HL-60 (cell line): ENCODE data around the gene PCIF1.
A peak's percentile ranks its signal among the peaks of the same experiment; 100 is the strongest.

Experiments
- DNase-seq, 2 experiments: peaks; one replicate each; pipeline ENCODE4 v3.0.0-alpha.2; 2010 to 2020; ENCODE audit warnings: low read depth in 1 of 2, low spot score in 1 of 2
- H3K27ac ChIP-seq: fragments of 250-450 bp; sonication (Bioruptor Pico); replicated peaks from 2 replicates; pipeline ENCODE4 v1.5.1; 2020; ENCODE audit warnings: mild to moderate bottlenecking, moderate library complexity
- H3K27me3 ChIP-seq: fragments of 250-450 bp; sonication (Bioruptor Pico); 2 replicates; pipeline ENCODE4 v1.5.1; 2021; ENCODE audit warnings: mild to moderate bottlenecking, moderate library complexity; ENCODE audit not compliant: insufficient read depth, poor library complexity, severe bottlenecking
- H3K4me3 ChIP-seq: replicated peaks from 2 replicates; pipeline ENCODE4 v1.5.1; 2011; ENCODE audit warnings: mild to moderate bottlenecking, control low read depth, low read length; ENCODE audit not compliant: insufficient read depth
- GABPA ChIP-seq: IDR thresholded peaks from 2 replicates; pipeline ENCODE4 v1.6.1; 2012; ENCODE audit warnings: low read depth
- POLR2AphosphoS5 ChIP-seq: IDR thresholded peaks from 2 replicates; pipeline ENCODE4 v1.6.1; 2012; ENCODE audit warnings: low read depth
- SPI1 ChIP-seq: IDR thresholded peaks from 2 replicates; pipeline ENCODE4 v1.6.1; 2012; ENCODE audit warnings: low read depth, mild to moderate bottlenecking, borderline replicate concordance
- TF ChIP-seq, protein P1 (sequence below): IDR thresholded peaks from 2 replicates; pipeline ENCODE4 v1.6.1; 2012; ENCODE audit warnings: low read depth; ENCODE audit not compliant: insufficient replicate concordance
- TF ChIP-seq, protein P2 (sequence below): IDR thresholded peaks from one replicate; pipeline ENCODE4 v1.5.1; 2011; ENCODE audit warnings: low read length, control low read depth, inconsistent platforms; ENCODE audit not compliant: insufficient read depth

PCIF1 gene

DNA sequence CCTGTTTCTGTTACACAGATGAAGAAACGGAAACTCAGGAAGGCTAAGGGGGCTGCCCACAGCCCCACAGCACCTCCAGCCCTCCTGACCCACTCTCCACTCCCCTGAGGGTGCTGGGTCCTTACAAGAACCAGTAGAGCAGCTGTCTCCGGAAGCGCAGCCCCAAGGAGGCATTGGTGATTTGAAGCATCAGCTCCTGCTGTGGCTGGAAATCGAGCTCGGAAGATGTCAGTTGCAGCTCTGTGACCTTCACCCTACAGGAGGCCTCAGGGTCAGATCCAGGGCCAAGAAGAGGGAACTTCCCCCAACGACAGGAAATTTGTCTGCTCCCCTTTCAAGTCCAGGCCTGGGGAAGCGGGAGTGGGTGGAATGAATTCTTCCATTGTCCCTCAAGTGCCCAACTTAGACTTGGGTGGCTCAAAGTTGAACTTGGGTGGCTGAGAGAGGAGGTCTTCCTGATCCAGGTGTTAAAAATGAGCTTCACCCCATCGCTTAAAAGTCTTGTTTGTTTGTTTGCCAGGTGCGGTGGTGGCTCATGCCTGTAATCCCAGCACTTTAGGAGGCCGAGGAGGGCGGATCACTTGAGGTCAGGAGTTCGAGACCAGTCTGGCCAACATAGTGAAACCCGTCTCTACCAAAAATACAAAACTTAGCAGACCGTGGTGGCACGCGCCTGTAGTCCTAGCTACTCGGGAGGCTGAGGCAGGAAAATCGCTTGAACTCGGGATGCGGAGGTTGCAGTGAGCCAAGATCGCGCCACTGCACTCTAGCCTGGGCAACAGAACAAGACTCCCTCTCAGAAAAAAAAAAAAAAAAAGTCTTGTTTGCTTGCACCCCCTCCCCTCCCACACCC lies 24.4 kb upstream of the PCIF1 start:
- Histone ChIP-seq H3K4me3 (no peak overlapping the region), H3K27me3 (no peaks in the 10 kb centered on the region), H3K27ac (peak overlapping the region; percentile 68)
- TF ChIP-seq, protein P1, sequence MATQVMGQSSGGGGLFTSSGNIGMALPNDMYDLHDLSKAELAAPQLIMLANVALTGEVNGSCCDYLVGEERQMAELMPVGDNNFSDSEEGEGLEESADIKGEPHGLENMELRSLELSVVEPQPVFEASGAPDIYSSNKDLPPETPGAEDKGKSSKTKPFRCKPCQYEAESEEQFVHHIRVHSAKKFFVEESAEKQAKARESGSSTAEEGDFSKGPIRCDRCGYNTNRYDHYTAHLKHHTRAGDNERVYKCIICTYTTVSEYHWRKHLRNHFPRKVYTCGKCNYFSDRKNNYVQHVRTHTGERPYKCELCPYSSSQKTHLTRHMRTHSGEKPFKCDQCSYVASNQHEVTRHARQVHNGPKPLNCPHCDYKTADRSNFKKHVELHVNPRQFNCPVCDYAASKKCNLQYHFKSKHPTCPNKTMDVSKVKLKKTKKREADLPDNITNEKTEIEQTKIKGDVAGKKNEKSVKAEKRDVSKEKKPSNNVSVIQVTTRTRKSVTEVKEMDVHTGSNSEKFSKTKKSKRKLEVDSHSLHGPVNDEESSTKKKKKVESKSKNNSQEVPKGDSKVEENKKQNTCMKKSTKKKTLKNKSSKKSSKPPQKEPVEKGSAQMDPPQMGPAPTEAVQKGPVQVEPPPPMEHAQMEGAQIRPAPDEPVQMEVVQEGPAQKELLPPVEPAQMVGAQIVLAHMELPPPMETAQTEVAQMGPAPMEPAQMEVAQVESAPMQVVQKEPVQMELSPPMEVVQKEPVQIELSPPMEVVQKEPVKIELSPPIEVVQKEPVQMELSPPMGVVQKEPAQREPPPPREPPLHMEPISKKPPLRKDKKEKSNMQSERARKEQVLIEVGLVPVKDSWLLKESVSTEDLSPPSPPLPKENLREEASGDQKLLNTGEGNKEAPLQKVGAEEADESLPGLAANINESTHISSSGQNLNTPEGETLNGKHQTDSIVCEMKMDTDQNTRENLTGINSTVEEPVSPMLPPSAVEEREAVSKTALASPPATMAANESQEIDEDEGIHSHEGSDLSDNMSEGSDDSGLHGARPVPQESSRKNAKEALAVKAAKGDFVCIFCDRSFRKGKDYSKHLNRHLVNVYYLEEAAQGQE: no peak
- TF ChIP-seq SPI1: no peak
- peak in 1 of 2 experiments; percentile 56 for DNase-seq

DNA sequence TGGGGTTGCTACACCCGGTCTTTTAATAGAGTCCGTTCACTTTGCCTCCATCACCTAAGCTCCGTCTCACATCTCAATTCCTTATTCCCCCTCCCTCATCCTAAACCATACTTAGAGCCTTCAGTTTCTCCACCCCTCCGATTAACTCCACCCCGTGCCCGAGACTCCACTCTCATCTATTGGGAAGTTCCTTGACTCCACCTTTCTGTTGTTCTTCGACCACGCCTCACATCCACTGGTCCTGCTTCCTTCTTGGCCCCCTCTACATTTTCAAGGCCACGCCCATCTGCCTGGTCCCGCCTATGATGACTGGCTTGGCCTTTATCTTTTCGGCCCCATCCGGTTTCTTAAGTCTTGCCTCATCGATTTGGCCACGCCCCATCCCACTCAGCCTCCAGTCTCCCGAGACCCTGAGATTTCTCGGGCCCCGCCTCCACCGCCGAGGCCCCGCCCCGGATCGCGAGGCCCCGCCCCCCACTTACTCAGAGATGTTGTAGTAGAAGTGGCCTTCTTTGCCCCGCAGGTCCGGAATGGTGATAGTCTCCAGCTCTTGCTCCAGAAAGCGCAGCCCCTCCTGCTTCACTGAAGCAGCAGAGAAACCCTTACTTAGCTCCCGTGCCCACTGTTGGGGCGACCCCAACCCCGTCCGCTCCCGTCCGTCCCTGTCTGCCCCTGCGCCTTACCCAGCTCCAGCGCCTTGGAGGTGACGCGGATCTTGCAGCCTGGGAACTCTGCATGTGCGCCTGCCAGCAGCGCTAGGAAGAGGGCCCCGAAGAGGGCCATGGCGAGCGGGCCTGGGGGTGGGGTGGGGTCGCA lies 23.6 kb upstream of the PCIF1 start:
- H3K27me3 ChIP-seq: no peaks in the 10 kb centered on the region
- H3K4me3 ChIP-seq: no peak overlapping the region
- TF ChIP-seq SPI1 (no peak), POLR2AphosphoS5 (no peak), GABPA (no peak)
- TF ChIP-seq, protein P2, sequence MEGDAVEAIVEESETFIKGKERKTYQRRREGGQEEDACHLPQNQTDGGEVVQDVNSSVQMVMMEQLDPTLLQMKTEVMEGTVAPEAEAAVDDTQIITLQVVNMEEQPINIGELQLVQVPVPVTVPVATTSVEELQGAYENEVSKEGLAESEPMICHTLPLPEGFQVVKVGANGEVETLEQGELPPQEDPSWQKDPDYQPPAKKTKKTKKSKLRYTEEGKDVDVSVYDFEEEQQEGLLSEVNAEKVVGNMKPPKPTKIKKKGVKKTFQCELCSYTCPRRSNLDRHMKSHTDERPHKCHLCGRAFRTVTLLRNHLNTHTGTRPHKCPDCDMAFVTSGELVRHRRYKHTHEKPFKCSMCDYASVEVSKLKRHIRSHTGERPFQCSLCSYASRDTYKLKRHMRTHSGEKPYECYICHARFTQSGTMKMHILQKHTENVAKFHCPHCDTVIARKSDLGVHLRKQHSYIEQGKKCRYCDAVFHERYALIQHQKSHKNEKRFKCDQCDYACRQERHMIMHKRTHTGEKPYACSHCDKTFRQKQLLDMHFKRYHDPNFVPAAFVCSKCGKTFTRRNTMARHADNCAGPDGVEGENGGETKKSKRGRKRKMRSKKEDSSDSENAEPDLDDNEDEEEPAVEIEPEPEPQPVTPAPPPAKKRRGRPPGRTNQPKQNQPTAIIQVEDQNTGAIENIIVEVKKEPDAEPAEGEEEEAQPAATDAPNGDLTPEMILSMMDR: no peak
- TF ChIP-seq, protein P1: no peak
- peak overlapping the region; percentile 69 for H3K27ac ChIP-seq
- peak; percentile 96 to 99 for DNase-seq

DNA sequence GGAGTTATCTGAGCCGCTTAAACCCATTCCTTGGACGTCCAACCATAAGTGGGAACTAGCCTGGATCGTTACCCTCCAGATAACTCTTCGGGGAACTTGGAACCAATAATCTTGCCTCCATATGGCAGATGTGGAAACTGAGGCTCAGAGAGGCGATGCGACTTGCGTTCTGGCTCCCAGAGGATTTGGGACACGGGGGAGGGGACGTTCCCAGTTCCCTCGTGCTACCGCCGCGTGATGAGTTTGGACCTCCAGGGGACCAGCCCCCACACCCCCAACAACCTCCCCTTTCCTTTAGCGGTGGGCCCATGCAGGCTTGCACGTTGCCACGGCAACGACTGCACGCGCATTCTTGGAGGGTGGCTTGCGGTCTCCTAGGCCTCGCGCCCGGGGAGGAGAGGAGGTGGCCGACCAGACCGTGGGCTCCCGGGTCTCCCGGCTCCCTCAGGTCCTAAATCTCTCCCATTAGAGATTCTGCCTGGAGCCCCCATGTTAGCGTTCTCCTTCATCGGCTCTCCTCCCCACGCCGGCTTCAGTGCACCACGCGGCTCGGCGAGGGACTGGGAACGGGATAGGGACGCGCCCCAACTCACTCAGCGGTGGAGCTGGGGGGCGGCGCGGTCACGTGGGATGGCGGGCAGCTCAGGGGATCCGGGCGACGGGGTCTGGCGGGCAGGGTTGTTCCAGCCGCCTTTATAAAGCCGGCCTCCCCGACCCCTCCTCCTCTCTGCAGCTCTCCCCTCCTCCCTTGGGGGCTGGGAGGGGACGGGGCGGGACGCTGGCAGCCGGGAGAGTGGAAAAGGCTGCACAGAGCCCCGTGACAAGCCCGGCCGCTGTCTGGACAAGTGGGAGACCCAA lies 22.8 kb upstream of the PCIF1 start, which contains the start of gene PLTP:
Gene PLTP, minus strand, starts transcription at position 670 of the 858 bp plus-strand sequence. CDS start 703 bp downstream, outside the sequence.
- H3K27ac ChIP-seq: peak within 1 kb of the TSS; percentile 69
- no peak within 1 kb of the TSS for H3K4me3 ChIP-seq
- DNase-seq: no peak
- H3K27me3 ChIP-seq: no peaks in the 10 kb centered on the region
- TF ChIP-seq SPI1 (no peak), POLR2AphosphoS5 (no peak), GABPA (no peak)
- TF ChIP-seq, protein P2: no peak
- TF ChIP-seq, protein P1: no peak
